ENCODE measurements around the gene DAB1. TPM values are rescaled to one million over a fixed set of nuclear protein-coding genes. Genes with fewer than 3 reads are reported as not detected.

The DAB1 gene
- total RNA-seq, 2 experiments from 2014 or later = 0.52 to 0.61 TPM

DNA sequence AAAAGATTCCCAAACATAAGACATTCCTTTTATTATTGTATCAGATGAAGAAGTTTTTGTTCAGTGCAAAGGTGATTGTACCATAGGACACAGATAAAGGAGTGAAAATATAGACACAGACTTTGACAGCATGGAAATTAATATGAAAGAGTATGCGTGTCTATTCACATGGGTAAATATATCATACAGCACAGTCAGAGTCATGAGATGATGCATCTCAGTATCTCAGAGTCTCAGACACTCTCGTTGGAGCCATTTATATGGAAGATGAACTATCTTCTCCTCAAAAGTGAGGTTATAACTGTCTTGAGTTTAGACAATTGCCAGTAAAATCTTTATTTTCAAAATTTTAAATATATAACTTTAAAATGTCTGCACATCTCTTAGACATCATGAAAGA, 299.7 kb downstream of the DAB1 start:
- H3K4me3 ChIP-seq (ENCODE audit: low read length) = no peak overlapping the region
- no peaks in the 10 kb centered on the region for H3K36me3 ChIP-seq (ENCODE audit: insufficient read depth, low read length)
- Mint-ChIP-seq H3K4me1 (ENCODE audit: low read depth) (no peaks in the 10 kb centered on the region), H3K36me3 (ENCODE audit: low read depth) (no peaks in the 10 kb centered on the region), H3K9me3 (no peaks in the 10 kb centered on the region), H3K27me3 (peaks cover 4% of the 10 kb centered on the region), H3K4me3 (no peak overlapping the region), H3K27ac (no peak overlapping the region)
- ChIA-PET CTCF (no interaction called here), POLR2A (no interaction called here)
- no peaks in the 10 kb centered on the region for H3K4me1 ChIP-seq (ENCODE audit: insufficient read depth, low read length)
- no peak for ATAC-seq (ENCODE audit: poor library complexity)
- H3K27me3 ChIP-seq (ENCODE audit: control insufficient read depth in 1 of 2, insufficient read depth in 2 of 2, low read length in 2 of 2) = no peaks in the 10 kb centered on the region
- no peak for TF ChIP-seq CTCF (IDR thresholded peaks at IDR 0.05)
- H3K27ac ChIP-seq (ENCODE audit: low read depth in 1 of 2, low read length in 2 of 2) = no peak overlapping the region
- H3K9me3 ChIP-seq (ENCODE audit: control insufficient read depth in 1 of 2, insufficient read depth in 1 of 2, low read length in 2 of 2) = no peaks in the 10 kb centered on the region
- intact Hi-C loops (cut with DNase I, micrococcal nuclease) = no loop called here
- DNase-seq = no peak

DNA sequence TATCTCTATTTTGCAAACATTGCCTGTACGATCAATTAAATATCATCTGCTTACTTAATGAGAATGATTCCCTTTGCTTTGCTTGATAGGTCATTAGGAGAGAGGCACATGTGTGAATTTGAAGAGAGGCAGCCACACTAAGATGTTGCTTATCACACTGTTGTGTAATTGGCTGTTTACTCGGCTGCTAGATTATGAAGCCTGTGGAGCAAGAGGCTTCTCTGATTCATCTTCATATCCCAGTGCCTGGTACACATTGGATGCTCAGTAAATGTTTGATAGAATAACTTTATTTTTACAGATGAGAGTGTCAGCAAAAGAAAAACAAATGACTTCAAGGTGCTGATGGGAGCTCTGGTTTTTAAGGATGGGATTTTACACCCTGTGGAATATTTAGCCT, 301.8 kb downstream of the DAB1 start:
- no peak overlapping the region for H3K27ac ChIP-seq (ENCODE audit: low read depth in 1 of 2, low read length in 2 of 2)
- CTCF ChIA-PET = no interaction called here
- H3K4me1 Mint-ChIP-seq (ENCODE audit: low read depth) = no peaks in the 10 kb centered on the region
- no peak for TF ChIP-seq CTCF (IDR thresholded peaks at IDR 0.05)
- no peaks in the 10 kb centered on the region for H3K9me3 Mint-ChIP-seq
- no peak for DNase-seq
- ATAC-seq (ENCODE audit: poor library complexity) = no peak
- no peaks in the 10 kb centered on the region for H3K36me3 Mint-ChIP-seq (ENCODE audit: low read depth)
- H3K4me1 ChIP-seq (ENCODE audit: insufficient read depth, low read length) = no peaks in the 10 kb centered on the region
- no peak overlapping the region for H3K4me3 Mint-ChIP-seq
- peaks cover 4% of the 10 kb centered on the region for H3K27me3 Mint-ChIP-seq
- no peaks in the 10 kb centered on the region for H3K9me3 ChIP-seq (ENCODE audit: control insufficient read depth in 1 of 2, insufficient read depth in 1 of 2, low read length in 2 of 2)
- H3K27me3 ChIP-seq (ENCODE audit: control insufficient read depth in 1 of 2, insufficient read depth in 2 of 2, low read length in 2 of 2) = no peaks in the 10 kb centered on the region
- H3K27ac Mint-ChIP-seq = no peak overlapping the region
- no peaks in the 10 kb centered on the region for H3K36me3 ChIP-seq (ENCODE audit: insufficient read depth, low read length)
- H3K4me3 ChIP-seq (ENCODE audit: low read length) = no peak overlapping the region
- POLR2A ChIA-PET = no interaction called here
- intact Hi-C loops (cut with DNase I, micrococcal nuclease) = no loop called here

DNA sequence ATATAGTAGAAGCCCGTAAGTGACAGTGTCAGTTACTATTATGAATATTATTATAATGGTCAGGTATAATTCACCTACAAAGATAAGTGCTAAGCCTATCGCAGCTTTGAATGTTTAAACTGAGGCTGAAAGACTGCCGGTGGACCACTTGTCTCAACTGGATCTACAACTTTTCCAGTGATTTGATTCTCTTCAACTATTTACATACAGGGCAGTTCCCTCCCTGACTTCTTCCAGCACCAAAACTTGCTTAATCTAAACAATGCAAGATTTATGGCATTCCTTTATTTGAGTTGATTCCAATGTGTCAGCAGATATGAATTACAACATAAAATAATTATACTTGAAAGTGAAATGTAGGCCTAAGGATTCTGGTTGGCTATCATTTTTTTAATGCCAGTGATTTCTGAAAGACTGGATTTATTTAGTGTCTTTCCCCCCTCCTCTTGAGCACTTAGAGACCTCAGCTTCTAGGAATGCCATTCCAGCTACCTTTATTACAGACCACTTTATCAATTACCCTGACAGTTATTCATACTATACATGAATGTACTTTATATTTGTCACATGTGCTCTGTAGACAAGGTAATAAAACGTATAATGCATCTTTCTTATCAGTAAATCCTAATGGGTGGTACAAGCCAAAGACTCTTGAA, 304.8 kb downstream of the DAB1 start:
- ChIA-PET POLR2A (no interaction called here), CTCF (no interaction called here)
- TF ChIP-seq CTCF (IDR thresholded peaks at IDR 0.05) = no peak
- intact Hi-C loops (cut with DNase I, micrococcal nuclease) = no loop called here
- Histone ChIP-seq H3K36me3 (ENCODE audit: insufficient read depth, low read length) (no peaks in the 10 kb centered on the region), H3K9me3 (ENCODE audit: control insufficient read depth in 1 of 2, insufficient read depth in 1 of 2, low read length in 2 of 2) (no peaks in the 10 kb centered on the region), H3K27ac (ENCODE audit: low read depth in 1 of 2, low read length in 2 of 2) (no peak overlapping the region), H3K27me3 (ENCODE audit: control insufficient read depth in 1 of 2, insufficient read depth in 2 of 2, low read length in 2 of 2) (no peaks in the 10 kb centered on the region), H3K4me1 (ENCODE audit: insufficient read depth, low read length) (no peaks in the 10 kb centered on the region), H3K4me3 (ENCODE audit: low read length) (no peak overlapping the region)
- no peaks in the 10 kb centered on the region for H3K27me3 Mint-ChIP-seq
- DNase-seq (no peak), ATAC-seq (ENCODE audit: poor library complexity) (no peak)
- H3K9me3 Mint-ChIP-seq = no peaks in the 10 kb centered on the region
- H3K27ac Mint-ChIP-seq = no peak overlapping the region
- no peaks in the 10 kb centered on the region for H3K4me1 Mint-ChIP-seq (ENCODE audit: low read depth)
- H3K36me3 Mint-ChIP-seq (ENCODE audit: low read depth) = no peaks in the 10 kb centered on the region
- H3K4me3 Mint-ChIP-seq = no peak overlapping the region

Measured in CD4-positive, alpha-beta T cell (primary cell).